ACHN (cell line): Measurements from ENCODE around the gene ADISSP.

Experiments
- DNase-seq: peaks from one replicate; pipeline ENCODE4 v3.0.0-alpha.2; 2015
- in situ Hi-C: cut with HindIII; loops from 2 replicates; pipeline ENCODE4 v1.10.0; 2017; ENCODE audit warnings: low sequenced_read_pairs, low pct_ligation_motif_present, low pct_unique_long_range_greater_than_20kb

The ADISSP gene

GRCh38 chr20:3747471-3747870 is 20.1 kb downstream of the ADISSP start:
- no peak for DNase-seq
- in situ Hi-C loops = no loop called here

DNA sequence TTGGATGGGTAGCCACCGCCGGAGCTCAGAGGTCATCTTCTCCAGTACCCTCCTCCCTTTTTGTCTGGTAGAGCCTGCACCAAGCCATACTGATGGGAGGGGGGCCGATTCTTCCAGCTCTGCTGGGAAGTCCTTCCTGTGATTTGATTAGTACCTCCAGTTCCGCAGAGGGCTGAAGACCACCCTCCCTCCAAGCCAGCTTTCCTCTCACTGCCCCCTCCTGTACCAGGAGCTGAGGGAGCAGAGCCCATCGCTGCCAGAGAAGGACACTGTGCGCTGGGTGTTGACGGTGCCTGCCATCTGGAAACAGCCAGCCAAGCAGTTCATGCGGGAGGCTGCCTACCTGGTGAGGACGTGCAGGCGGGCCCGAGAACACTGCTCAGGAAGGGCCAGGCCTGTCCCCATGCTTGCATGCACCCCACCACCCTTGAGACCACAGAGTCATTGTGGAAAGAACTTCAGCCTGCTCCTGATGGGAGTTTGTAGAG is 21.8 kb downstream of the ADISSP start:
- in situ Hi-C loops = no loop called here
- DNase-seq = no peak

- no peak for DNase-seq
- in situ Hi-C loops = no loop called here
Observed at GRCh38 chr20:3744806-3745685, 22.5 kb downstream of the ADISSP start.

- DNase-seq = no peak
- in situ Hi-C loops = no loop called here
Observed at GRCh38 chr20:3744037-3744436, 23.5 kb downstream of the ADISSP start.

DNA sequence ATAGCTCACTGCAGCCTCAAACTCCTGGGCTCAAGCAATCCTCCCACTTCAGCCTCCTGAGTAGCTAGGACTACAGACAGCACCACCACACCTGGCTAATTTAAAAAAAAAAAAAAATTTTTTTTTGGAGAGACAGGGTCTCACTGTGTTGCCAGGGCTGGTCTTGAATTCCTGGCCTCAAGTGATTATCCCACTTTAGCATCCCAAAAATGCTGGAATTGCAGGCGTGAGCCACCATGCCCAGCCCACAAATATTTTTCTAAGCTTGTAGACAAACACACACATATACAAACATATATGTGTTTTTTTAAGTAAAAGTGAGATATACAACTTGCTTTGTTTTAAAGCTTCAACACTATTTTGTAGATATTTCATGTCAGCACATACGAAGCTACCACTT is 24.3 kb downstream of the ADISSP start:
- in situ Hi-C loops = no loop called here
- DNase-seq = no peak

DNA sequence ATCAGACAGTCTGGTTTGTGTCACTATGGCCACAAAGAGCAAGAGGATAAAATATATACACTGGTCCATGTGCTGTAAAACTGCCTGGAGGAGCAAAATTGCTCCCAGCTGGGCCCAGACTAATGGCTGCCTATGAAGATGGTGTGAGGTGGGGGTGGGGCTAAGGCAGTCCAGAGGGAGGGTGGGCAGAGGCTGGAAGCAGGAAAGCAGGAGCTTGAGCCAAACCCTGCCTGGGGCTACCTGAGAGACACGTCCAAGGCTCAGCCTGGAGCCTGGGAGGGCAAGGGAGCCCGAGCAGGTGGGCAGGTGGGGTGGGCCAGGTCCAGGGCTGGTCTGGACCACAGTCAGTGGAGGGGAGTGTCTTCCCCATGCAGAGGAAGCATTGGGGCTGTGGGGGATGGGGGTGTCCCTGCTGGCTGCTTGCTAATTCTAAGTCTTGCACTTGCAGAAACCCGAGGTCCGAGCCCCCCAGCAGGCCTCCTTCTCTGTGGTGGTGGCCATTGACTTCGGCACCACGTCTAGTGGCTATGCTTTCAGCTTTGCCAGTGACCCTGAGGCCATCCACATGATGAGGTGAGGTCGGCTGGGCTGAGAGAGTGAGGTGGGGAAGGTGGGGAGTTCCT is 25.6 kb downstream of the ADISSP start:
- DNase-seq = no peak
- in situ Hi-C loops = no loop called here

- DNase-seq = no peak
- in situ Hi-C loops = no loop called here
Observed at GRCh38 chr20:3740615-3741301, 26.8 kb downstream of the ADISSP start.

- DNase-seq = no peak
- in situ Hi-C loops = no loop called here
Observed at GRCh38 chr20:3739926-3740451, 27.6 kb downstream of the ADISSP start.

- DNase-seq = no peak
- in situ Hi-C loops = no loop called here
Observed at GRCh38 chr20:3739054-3739925, 28.3 kb downstream of the ADISSP start.

GRCh38 chr20:3738111-3739053 is 29.2 kb downstream of the ADISSP start:
- in situ Hi-C loops = no loop called here
- DNase-seq = no peak

DNA sequence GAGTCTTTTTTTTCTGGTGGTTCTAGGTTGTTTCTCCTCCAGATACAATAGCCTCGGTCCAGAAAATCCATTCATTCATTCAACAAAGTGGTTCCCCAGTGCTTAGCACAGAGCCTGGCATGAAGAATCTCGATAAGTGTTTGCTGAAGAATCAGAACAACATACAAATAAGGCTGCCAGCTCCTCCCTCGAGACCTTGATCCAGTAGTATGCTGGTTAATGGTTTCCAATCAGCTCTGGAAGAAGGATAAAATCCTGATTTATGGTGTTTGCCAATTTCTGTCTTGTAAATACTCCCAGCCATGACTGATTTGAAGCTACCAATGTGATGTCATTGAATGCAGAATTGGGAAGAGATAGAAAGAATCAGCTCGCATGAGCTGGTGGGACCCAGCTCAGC is 31.8 kb downstream of the ADISSP start:
- in situ Hi-C loops = no loop called here

DNA sequence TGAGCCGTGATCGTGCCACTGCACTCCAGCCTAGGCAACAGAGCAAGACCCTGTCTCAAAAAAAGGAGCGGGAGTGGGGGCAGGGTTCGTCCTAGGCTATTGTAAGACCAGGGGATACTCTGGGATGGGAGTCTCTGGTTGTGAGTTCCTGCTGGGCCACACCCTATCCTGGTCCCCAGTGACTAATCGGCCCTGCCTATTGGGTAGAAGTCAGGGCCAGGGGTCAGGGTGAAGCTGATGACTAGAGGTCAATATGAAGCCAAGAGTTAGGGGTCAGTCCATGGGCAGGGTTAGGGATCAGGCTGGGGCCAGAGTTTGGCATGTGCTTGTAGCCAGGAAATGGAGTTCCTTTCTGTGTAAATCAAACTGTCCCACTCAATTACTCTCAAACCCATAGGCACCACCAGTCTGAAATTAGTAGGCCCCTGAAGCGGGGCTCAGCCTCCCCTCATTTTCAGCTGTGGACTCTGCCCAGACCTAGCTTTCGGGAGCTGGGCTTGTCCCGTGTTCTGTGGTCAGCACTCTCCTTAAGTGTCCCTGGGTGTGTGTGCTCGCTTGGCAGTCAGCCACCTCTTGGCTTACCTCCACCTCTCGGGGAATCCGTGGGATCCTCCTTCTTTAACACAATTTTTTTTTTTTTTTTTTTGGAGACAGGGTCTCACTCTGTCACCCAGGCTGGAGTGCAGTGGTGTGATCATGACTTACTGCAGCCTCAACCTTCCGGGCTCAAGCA is 33.3 kb downstream of the ADISSP start:
- in situ Hi-C loops = no loop called here
- DNase-seq = no peak

More for the DNA sequence above, 31.8 kb downstream of the ADISSP start:
- DNase-seq = no peak

- in situ Hi-C loops = no loop called here
- no peak for DNase-seq
Observed at GRCh38 chr20:3733119-3733995, 34.2 kb downstream of the ADISSP start.

DNA sequence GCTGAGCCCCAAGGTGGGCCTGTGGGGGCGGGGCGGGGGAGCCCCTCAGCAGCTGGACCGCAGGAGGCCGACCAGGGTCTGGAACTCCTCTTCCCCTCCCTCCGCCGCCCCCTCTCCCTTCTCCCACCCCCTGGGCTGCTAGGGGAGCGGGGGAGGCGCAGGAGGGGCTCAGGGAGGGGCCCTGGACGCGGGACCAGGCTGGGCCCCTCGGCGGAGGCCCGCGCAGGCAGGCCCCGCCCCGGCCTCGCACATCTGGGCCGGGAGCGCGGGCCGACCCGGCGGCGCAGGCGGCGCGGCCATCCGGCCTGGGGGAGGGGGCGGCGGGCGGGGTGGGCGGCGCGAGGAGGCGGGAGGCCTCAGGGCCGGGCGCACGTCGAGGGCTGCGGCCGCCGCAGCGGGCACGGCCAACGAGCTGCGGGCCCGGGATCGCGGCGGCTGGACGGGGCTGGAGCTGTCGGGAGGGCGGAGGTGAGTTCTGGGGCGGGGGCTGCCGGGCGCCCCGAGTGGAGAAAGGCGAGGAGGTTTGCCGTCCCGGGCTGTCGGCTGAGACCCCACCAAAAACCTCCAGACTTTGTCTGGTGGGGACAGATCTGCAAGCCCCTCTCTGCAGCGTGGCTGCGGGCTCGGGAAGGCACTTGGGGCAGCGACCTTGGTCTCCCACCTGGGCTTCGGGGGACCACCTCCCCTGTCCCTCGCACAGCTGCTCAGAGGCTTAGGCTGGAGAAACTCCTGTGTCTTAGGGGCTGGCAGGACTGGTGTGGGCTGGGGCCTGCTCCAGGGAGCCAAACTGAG is 35.0 kb downstream of the ADISSP start, which contains the start of gene HSPA12B:
TSS of gene HSPA12B (plus strand) at position 359 of the 792 bp plus-strand sequence. CDS start 5,990 bp downstream, outside the sequence.
- in situ Hi-C loops = no loop called here
- DNase-seq = no peak

DNA sequence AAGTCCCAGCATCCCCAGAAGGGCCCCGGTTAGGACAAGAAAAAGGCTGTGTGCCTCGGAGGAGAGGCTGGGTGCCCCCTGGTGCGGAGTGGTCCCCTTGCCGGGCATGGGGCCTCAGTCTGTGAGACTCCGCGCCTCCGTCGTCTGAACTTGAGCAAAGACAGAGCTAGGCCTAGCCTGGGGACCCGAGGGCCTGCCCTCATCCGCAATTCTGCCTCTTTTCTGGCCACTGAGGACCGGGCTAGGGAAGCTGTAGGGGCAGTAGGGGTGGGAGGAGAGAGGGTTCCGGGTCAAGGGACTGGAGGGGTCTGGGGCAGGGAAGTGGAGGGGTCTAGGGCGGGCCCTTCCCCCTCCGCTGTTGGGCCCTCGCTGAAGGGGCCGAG is 35.6 kb downstream of the ADISSP start:
- DNase-seq = no peak
- in situ Hi-C loops = no loop called here
